HepG2 (cell line): ENCODE measurements around the gene FOXA3. TPM values are rescaled to one million over a fixed set of nuclear protein-coding genes. Genes with fewer than 3 reads are reported as not detected.
A peak's percentile ranks its signal among the peaks of the same experiment; 100 is the strongest.

Experiments used
- ATF7 ChIP-seq, 2 experiments: fragments of 450-650 bp in 1 of 2; sonication (generic) in 1 of 2; formaldehyde crosslinking in 1 of 2; IDR thresholded peaks; 2 replicates each; pipeline versions ENCODE4 v1.4.0 to v1.6.1; 2016 to 2020; ENCODE audit warnings: antibody characterized with exemption in 1 of 2, mild to moderate bottlenecking in 1 of 2, missing genetic modification reagents in 1 of 2
- IRF2 ChIP-seq: IDR thresholded peaks from 2 replicates; pipeline ENCODE4 v1.6.1; 2018; ENCODE audit warnings: missing genetic modification reagents, missing compliant biosample characterization
- IRF9 ChIP-seq: sonication (generic); formaldehyde crosslinking; IDR thresholded peaks from 2 replicates; pipeline ENCODE4 v1.8.0; 2022; ENCODE audit warnings: missing genetic modification reagents, mild to moderate bottlenecking, borderline replicate concordance
- MAZ ChIP-seq, 2 experiments: sonication (generic) in 1 of 2; formaldehyde crosslinking in 1 of 2; IDR thresholded peaks; 2 replicates each; pipeline versions ENCODE4 v1.5.0 to v1.6.1; 2012 to 2020; ENCODE audit warnings: low read depth in 2 of 2, mild to moderate bottlenecking in 2 of 2, borderline replicate concordance in 1 of 2, improper control_type of control experiment in 1 of 2, low read length in 1 of 2, missing genetic modification reagents in 1 of 2, moderate library complexity in 1 of 2
- NCOA1 ChIP-seq: sonication (generic); formaldehyde crosslinking; IDR thresholded peaks from 2 replicates; pipeline ENCODE4 v1.9.0; 2021; ENCODE audit warnings: missing genetic modification reagents
- NFKB2 ChIP-seq: sonication (generic); formaldehyde crosslinking; IDR thresholded peaks from 2 replicates; pipeline ENCODE4 v1.4.0; 2020; ENCODE audit warnings: missing genetic modification reagents, borderline replicate concordance
- POLR2AphosphoS5 ChIP-seq: IDR thresholded peaks from 2 replicates; pipeline ENCODE4 v1.6.1; 2012; ENCODE audit warnings: low read depth, low read length
- REXO4 ChIP-seq: sonication (generic); formaldehyde crosslinking; IDR thresholded peaks from 2 replicates; pipeline ENCODE4 v1.8.0; 2022; ENCODE audit warnings: missing genetic modification reagents, mild to moderate bottlenecking, borderline replicate concordance
- SP140L ChIP-seq: sonication (generic); formaldehyde crosslinking; IDR thresholded peaks from 2 replicates; pipeline ENCODE4 v1.4.0; 2020; ENCODE audit warnings: missing genetic modification reagents, borderline replicate concordance
- SPEN ChIP-seq: sonication (generic); formaldehyde crosslinking; IDR thresholded peaks from 2 replicates; pipeline ENCODE4 v1.5.1; 2020; ENCODE audit warnings: low read depth, mild to moderate bottlenecking, missing genetic modification reagents
- STAG1 ChIP-seq: sonication (generic); formaldehyde crosslinking; IDR thresholded peaks from 2 replicates; pipeline ENCODE4 v1.4.0; 2020; ENCODE audit warnings: missing genetic modification reagents
- STAT5B ChIP-seq: sonication (generic); formaldehyde crosslinking; IDR thresholded peaks from 2 replicates; pipeline ENCODE4 v1.4.0; 2020; ENCODE audit warnings: missing genetic modification reagents
- XRCC5 ChIP-seq: fragments of 200-400 bp; formaldehyde crosslinking; optimal IDR thresholded peaks from 2 replicates; pipeline ENCODE3; 2017; ENCODE audit warnings: mild to moderate bottlenecking, low read length
- ZBTB33 ChIP-seq: sonication (generic); formaldehyde crosslinking; IDR thresholded peaks from 2 replicates; pipeline ENCODE4 v1.4.0; 2020; ENCODE audit warnings: missing genetic modification reagents
- ZBTB38 ChIP-seq: sonication (generic); formaldehyde crosslinking; IDR thresholded peaks from 2 replicates; pipeline ENCODE4 v1.5.1; 2020; ENCODE audit warnings: mild to moderate bottlenecking, missing genetic modification reagents
- ZFYVE20 ChIP-seq: sonication (generic); formaldehyde crosslinking; IDR thresholded peaks from 2 replicates; pipeline ENCODE4 v1.8.0; 2023; ENCODE audit warnings: low read depth, mild to moderate bottlenecking, moderate library complexity, missing genetic modification reagents, borderline replicate concordance
- ZKSCAN8 ChIP-seq: IDR thresholded peaks from 2 replicates; pipeline ENCODE4 v1.6.1; 2016; ENCODE audit warnings: borderline replicate concordance, missing genetic modification reagents, missing compliant biosample characterization
- ZNF12 ChIP-seq: sonication (generic); formaldehyde crosslinking; IDR thresholded peaks from 2 replicates; pipeline ENCODE4 v1.5.0; 2020; ENCODE audit warnings: missing genetic modification reagents
- ZNF121 ChIP-seq: sonication (generic); formaldehyde crosslinking; IDR thresholded peaks from 2 replicates; pipeline ENCODE4 v1.5.0; 2020; ENCODE audit warnings: mild to moderate bottlenecking, missing genetic modification reagents
- ZNF34 ChIP-seq: sonication (generic); formaldehyde crosslinking; IDR thresholded peaks from 2 replicates; pipeline ENCODE4 v1.4.0; 2020; ENCODE audit warnings: mild to moderate bottlenecking, missing genetic modification reagents, borderline replicate concordance
- ZNF512 ChIP-seq: sonication (generic); formaldehyde crosslinking; IDR thresholded peaks from 2 replicates; pipeline ENCODE4 v1.4.0; 2020; ENCODE audit warnings: mild to moderate bottlenecking, missing genetic modification reagents
- ZNF616 ChIP-seq: sonication (generic); formaldehyde crosslinking; IDR thresholded peaks from 2 replicates; pipeline ENCODE4 v1.5.0; 2020; ENCODE audit warnings: low read depth, mild to moderate bottlenecking, missing genetic modification reagents
- ZNF644 ChIP-seq: IDR thresholded peaks from 2 replicates; pipeline ENCODE4 v1.6.1; 2016; ENCODE audit warnings: low read depth
- ZNF660 ChIP-seq: sonication (generic); formaldehyde crosslinking; IDR thresholded peaks from 2 replicates; pipeline ENCODE4 v1.5.1; 2020; ENCODE audit warnings: mild to moderate bottlenecking, low read depth, missing genetic modification reagents, borderline replicate concordance
- polyA plus RNA-seq, 8 experiments: library from polyadenylated mRNA; depleted of rRNA in 3 of 8; stranded (reverse) in 7 of 8; unstranded in 1 of 8; fragments of >200 nt; fragmentation: Illumina TruSeq in 4 of 8; extraction: Trizol in 4 of 8; gene quantifications; 2 replicates each; pipeline versions ENCODE4 v1.2.1 to v1.2.3, GENCODE V29; 2011 to 2016; ENCODE audit warnings: low read depth in 4 of 8, missing spikeins in 1 of 8, mixed read lengths in 1 of 8; ENCODE audit not compliant: insufficient read depth in 1 of 8
- total RNA-seq, 5 experiments: library from RNA; depleted of rRNA; stranded (reverse); fragments of >200 nt; fragmentation: Illumina TruSeq; extraction: Trizol; gene quantifications; 2 replicates each; pipeline ENCODE4 v1.2.3, GENCODE V29; 2016; ENCODE audit warnings: low read depth in 1 of 5

Gene FOXA3
- total and polyA plus RNA-seq, 2 of the 13 experiments (the other 11 are each of a cell fraction or from before 2014, with no cell fraction given) = 29.8 to 47.6 TPM

GRCh38 chr19:45882652-45883585 is 18.8 kb downstream of the FOXA3 start (continued):
- TF ChIP-seq ZNF121 (CRISPR knock-in tag) = peak; percentile 84
- peak; percentile 40; the same call in 1 of the 2 replicates for TF ChIP-seq ZNF616 (CRISPR knock-in tag)
- TF ChIP-seq NFKB2 (CRISPR knock-in tag) = peak; percentile 81; the same call in 1 of the 2 replicates
- TF ChIP-seq ZNF660 (CRISPR knock-in tag) = no peak
- no peak; the same call in 1 of the 2 replicates for TF ChIP-seq IRF9 (CRISPR knock-in tag)
- peak; percentile 93; the same call in 1 of the 2 replicates for TF ChIP-seq MAZ (IDR thresholded peaks at IDR 0.05; ENCODE audit: borderline replicate concordance, low read depth, low read length)
- TF ChIP-seq MAZ (CRISPR knock-in tag; IDR thresholded peaks at IDR 0.05; ENCODE audit: low read depth) = peak; percentile 87; the same call in 1 of the 2 replicates
- peak; percentile 31; the same call in 1 of the 2 replicates for TF ChIP-seq ZBTB38
- 0 out of 2 replicates have a peak, but pooled peaks have one; percentile 50 for TF ChIP-seq SP140L (CRISPR knock-in tag)
- TF ChIP-seq ZNF512 = no peak; the same call in 1 of the 2 replicates
- no peak for TF ChIP-seq ZNF644 (CRISPR knock-in tag)
- TF ChIP-seq ZKSCAN8 (CRISPR knock-in tag) = peak; percentile 42
- TF ChIP-seq ATF7 (IDR thresholded peaks at IDR 0.05) = no peak
- TF ChIP-seq ATF7 (CRISPR knock-in tag; IDR thresholded peaks at IDR 0.05) = no peak; the same call in 1 of the 2 replicates
- no peak for TF ChIP-seq ZFYVE20 (CRISPR knock-in tag)
- TF ChIP-seq ZNF12 = peak; percentile 63; the same call in 1 of the 2 replicates
- TF ChIP-seq NCOA1 (CRISPR knock-in tag) = no peak
- TF ChIP-seq STAT5B (CRISPR knock-in tag) = 0 out of 2 replicates have a peak, but pooled peaks have one; percentile 75
- peak; percentile 97 for TF ChIP-seq STAG1 (CRISPR knock-in tag)
- no peak for TF ChIP-seq REXO4 (CRISPR knock-in tag)
- TF ChIP-seq ZBTB33 (CRISPR knock-in tag) = peak; percentile 94
- TF ChIP-seq POLR2AphosphoS5 = peak; percentile 89
- TF ChIP-seq XRCC5 = peak; percentile 92
- peak; percentile 87 for TF ChIP-seq IRF2
- TF ChIP-seq ZNF34 (CRISPR knock-in tag) = no peak
- peak; percentile 46; the same call in 1 of the 2 replicates for TF ChIP-seq SPEN (CRISPR knock-in tag)
